K562 (cell line): Measurements from ENCODE around the gene IMP4. TPM values are rescaled to one million over a fixed set of nuclear protein-coding genes. Genes with fewer than 3 reads are reported as not detected.

ENCODE experiments used
- SIN3A ChIP-seq, 2 experiments: fragments of 150-350 bp in 1 of 2; IDR thresholded peaks; 2 replicates each; pipeline ENCODE4 v1.6.1; 2011 to 2016; ENCODE audit warnings: borderline replicate concordance in 2 of 2, low read depth in 2 of 2, low read length in 2 of 2, mild to moderate bottlenecking in 2 of 2, moderate library complexity in 2 of 2; ENCODE audit not compliant: control insufficient read depth in 1 of 2
- polyA plus RNA-seq, 8 experiments: library from polyadenylated mRNA; depleted of rRNA in 4 of 8; stranded (reverse) in 5 of 8; unstranded in 3 of 8; fragments of >200 nt; fragmentation: Nextera tagmentation in 2 of 8; fragmentation: Illumina TruSeq in 1 of 8; extraction: Ambion mirVana in 2 of 8; extraction: Trizol in 1 of 8; gene quantifications; 2 replicates each; pipeline versions ENCODE4 v1.2.1 to v1.2.3, GENCODE V29; 2011 to 2014; ENCODE audit warnings: inconsistent platforms in 1 of 8, missing spikeins in 1 of 8
- total RNA-seq, 7 experiments: library from RNA; depleted of rRNA in 6 of 7; stranded (reverse); fragments of >200 nt in 6 of 7; fragmentation: Illumina TruSeq in 2 of 7; extraction: Trizol in 2 of 7; gene quantifications; 2 replicates each; pipeline versions ENCODE4 v1.2.1 to v1.2.3, GENCODE V29; 2011 to 2021; ENCODE audit warnings: low replicate concordance in 1 of 7
- TF ChIP-seq, protein P1 (sequence below): fragments of 200-600 bp; sonication (generic); IDR thresholded peaks from one replicate; pipeline ENCODE4 v1.6.1; 2012; ENCODE audit warnings: mild to moderate bottlenecking, low read depth, low read length, inconsistent platforms

Gene IMP4
- total and polyA plus RNA-seq, 9 of the 15 experiments (the other 6 are each of a cell fraction or from before 2014, with no cell fraction given), result 35.4 to 209 (median 100.0) TPM

DNA sequence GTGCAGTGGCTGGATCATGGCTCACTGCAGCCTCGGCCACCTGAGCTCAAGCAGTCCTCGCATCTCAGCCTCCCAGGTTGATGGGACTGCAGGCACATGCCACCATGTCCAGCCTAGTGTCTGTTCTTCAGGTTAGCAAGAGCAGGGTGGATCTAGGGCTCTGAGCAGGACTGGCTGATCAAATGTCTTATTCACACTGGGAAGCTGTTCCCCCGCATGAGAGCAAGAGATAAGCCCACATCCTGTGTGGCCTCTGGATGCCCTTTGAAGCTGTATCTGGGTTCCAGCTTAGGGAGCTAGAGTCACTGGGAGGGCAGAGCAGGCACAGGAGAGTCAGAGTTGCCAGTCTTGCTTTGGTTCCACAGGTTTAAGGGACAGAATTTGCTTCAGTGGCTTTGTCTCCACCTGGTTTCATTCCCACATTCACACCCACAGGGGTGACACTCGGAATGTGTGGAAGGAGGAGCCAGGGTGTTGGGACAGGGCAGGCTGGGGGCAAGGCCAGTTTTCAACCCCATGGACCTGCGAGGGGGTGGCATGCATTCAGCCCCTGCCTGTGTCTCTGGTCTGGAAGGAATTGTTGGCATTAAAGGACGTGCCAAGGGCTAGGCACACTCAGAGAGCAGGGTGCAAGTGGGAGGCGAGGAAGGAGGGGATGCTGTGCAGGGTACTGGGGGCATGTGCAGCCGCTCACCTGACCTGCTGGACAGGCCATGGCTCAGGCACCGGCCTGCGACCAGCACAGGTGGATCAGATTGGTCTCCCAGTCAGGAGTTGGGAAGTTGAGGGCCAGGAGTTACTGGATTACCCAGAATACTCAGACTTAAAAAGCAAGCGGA, 37.6 kb downstream of the IMP4 start (continued):
- TF ChIP-seq, protein P1, sequence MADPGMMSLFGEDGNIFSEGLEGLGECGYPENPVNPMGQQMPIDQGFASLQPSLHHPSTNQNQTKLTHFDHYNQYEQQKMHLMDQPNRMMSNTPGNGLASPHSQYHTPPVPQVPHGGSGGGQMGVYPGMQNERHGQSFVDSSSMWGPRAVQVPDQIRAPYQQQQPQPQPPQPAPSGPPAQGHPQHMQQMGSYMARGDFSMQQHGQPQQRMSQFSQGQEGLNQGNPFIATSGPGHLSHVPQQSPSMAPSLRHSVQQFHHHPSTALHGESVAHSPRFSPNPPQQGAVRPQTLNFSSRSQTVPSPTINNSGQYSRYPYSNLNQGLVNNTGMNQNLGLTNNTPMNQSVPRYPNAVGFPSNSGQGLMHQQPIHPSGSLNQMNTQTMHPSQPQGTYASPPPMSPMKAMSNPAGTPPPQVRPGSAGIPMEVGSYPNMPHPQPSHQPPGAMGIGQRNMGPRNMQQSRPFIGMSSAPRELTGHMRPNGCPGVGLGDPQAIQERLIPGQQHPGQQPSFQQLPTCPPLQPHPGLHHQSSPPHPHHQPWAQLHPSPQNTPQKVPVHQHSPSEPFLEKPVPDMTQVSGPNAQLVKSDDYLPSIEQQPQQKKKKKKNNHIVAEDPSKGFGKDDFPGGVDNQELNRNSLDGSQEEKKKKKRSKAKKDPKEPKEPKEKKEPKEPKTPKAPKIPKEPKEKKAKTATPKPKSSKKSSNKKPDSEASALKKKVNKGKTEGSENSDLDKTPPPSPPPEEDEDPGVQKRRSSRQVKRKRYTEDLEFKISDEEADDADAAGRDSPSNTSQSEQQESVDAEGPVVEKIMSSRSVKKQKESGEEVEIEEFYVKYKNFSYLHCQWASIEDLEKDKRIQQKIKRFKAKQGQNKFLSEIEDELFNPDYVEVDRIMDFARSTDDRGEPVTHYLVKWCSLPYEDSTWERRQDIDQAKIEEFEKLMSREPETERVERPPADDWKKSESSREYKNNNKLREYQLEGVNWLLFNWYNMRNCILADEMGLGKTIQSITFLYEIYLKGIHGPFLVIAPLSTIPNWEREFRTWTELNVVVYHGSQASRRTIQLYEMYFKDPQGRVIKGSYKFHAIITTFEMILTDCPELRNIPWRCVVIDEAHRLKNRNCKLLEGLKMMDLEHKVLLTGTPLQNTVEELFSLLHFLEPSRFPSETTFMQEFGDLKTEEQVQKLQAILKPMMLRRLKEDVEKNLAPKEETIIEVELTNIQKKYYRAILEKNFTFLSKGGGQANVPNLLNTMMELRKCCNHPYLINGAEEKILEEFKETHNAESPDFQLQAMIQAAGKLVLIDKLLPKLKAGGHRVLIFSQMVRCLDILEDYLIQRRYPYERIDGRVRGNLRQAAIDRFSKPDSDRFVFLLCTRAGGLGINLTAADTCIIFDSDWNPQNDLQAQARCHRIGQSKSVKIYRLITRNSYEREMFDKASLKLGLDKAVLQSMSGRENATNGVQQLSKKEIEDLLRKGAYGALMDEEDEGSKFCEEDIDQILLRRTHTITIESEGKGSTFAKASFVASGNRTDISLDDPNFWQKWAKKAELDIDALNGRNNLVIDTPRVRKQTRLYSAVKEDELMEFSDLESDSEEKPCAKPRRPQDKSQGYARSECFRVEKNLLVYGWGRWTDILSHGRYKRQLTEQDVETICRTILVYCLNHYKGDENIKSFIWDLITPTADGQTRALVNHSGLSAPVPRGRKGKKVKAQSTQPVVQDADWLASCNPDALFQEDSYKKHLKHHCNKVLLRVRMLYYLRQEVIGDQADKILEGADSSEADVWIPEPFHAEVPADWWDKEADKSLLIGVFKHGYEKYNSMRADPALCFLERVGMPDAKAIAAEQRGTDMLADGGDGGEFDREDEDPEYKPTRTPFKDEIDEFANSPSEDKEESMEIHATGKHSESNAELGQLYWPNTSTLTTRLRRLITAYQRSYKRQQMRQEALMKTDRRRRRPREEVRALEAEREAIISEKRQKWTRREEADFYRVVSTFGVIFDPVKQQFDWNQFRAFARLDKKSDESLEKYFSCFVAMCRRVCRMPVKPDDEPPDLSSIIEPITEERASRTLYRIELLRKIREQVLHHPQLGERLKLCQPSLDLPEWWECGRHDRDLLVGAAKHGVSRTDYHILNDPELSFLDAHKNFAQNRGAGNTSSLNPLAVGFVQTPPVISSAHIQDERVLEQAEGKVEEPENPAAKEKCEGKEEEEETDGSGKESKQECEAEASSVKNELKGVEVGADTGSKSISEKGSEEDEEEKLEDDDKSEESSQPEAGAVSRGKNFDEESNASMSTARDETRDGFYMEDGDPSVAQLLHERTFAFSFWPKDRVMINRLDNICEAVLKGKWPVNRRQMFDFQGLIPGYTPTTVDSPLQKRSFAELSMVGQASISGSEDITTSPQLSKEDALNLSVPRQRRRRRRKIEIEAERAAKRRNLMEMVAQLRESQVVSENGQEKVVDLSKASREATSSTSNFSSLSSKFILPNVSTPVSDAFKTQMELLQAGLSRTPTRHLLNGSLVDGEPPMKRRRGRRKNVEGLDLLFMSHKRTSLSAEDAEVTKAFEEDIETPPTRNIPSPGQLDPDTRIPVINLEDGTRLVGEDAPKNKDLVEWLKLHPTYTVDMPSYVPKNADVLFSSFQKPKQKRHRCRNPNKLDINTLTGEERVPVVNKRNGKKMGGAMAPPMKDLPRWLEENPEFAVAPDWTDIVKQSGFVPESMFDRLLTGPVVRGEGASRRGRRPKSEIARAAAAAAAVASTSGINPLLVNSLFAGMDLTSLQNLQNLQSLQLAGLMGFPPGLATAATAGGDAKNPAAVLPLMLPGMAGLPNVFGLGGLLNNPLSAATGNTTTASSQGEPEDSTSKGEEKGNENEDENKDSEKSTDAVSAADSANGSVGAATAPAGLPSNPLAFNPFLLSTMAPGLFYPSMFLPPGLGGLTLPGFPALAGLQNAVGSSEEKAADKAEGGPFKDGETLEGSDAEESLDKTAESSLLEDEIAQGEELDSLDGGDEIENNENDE, result no peak
- 0 out of 4 replicates have a peak, but pooled peaks of 1 of the 2 experiments have one; percentile 22 for TF ChIP-seq SIN3A (IDR thresholded peaks at IDR 0.05; ENCODE audit: borderline replicate concordance in 2 of 2, control insufficient read depth in 1 of 2, low read depth in 2 of 2, low read length in 2 of 2)
